ENCODE results near the gene LCE1D.

LCE1D gene

GRCh38 chr1:152817309-152817708 is 20.8 kb downstream of the LCE1D start:
- no peak for DNase-seq

- DNase-seq: no peak
These were observed 26.8 kb downstream of the LCE1D start for GRCh38 chr1:152823294-152823693.

- DNase-seq: no peak
These were observed 28.4 kb downstream of the LCE1D start for GRCh38 chr1:152824964-152825363.

- DNase-seq: no peak
These were observed 30.7 kb downstream of the LCE1D start, which contains the start of gene LCE1A for GRCh38 chr1:152827173-152827572. Gene LCE1A, plus strand, starts transcription at chr1:152827473. Its CDS starts 0 bp downstream, at chr1:152827473.

- no peak for DNase-seq
These were observed 40.3 kb downstream of the LCE1D start for GRCh38 chr1:152836870-152837269.

GRCh38 chr1:152842556-152842955 is 46.0 kb downstream of the LCE1D start, which contains the start of gene LCE6A:
Gene LCE6A, plus strand, starts transcription at chr1:152842856. Its CDS starts 665 bp downstream, at chr1:152843521.
- no peak for DNase-seq
